ENCODE data around the gene TMC4. TPM values are rescaled to one million over a fixed set of nuclear protein-coding genes. Genes with fewer than 3 reads are reported as not detected.
A peak's percentile ranks its signal among the peaks of the same experiment; 100 is the strongest.
"Not testable (repeated sequence)": the region's sequence is repeated elsewhere in the genome, so short reads cannot be mapped to it uniquely, and the experiment has no call there.

TMC4 gene
- polyA plus RNA-seq, 3 donors, result 1.5 to 2.5 (median 2.1) TPM

DNA sequence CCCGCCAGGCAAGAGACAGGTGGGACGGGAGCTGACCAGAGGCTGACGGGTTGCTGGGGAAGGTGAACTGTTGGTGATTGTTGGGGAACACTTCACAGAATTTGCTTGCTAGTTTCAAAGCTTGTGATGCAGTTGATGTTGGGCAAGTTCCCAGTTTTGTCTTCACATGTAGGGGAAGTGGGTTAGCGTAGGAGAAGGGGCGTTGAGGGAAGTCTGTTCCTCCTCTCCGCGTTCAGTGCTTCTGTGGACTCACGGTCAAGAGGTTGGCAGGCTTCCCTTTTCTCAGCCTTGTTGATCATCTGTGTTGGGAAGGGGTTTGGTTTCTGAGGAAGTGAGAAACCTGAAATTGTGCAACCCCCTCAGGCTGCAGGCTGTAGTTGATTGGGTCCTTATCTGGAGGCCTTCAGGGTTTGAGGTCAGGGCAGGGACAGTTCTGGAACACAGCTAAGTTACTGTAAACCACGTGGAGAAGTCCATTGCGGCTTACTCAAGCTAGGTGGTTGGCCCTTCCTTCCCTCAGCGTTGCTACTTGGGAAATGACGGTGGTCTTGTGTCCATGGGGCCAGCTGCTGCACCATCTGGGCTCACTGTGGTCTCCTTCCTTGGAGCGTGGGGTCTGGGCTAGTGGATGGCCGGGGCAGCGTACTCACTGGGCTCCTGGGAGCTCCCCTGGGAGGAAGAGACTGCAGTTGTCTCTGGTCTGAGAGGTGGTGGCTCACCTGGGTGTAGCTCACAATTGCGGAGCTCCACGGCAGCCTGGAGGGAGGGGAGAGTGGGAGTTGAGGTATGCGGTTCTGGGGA, 35.2 kb upstream of the TMC4 start:
- H3K79me2 ChIP-seq (ENCODE audit: insufficient read depth, low read length), result peaks cover 83% of the 10 kb centered on the region

GRCh38 chr19:54207676-54207982, 34.7 kb upstream of the TMC4 start:
- TF ChIP-seq CTCF (IDR thresholded peaks at IDR 0.05), result no peak
- H2AFZ ChIP-seq (ENCODE audit: insufficient read depth, low read depth, low read length, poor library complexity, severe bottlenecking), result no peak overlapping the region

More for the DNA sequence above, 35.2 kb upstream of the TMC4 start:
- peak overlapping the region; percentile 99 to 100 (median 100) for H3K27ac Mint-ChIP-seq
- peak overlapping the region; percentile 97 to 100 for H3K27ac ChIP-seq (ENCODE audit: low read depth in 1 of 2, low read length in 2 of 2)
- H3K9me3 ChIP-seq (replicated peaks in 1 of 2; ENCODE audit: control insufficient read depth in 1 of 2, insufficient read depth in 1 of 2, low read length in 2 of 2), result no peaks in the 10 kb centered on the region
- WGBS (ENCODE audit: insufficient coverage), result 1% methylated on average over 11 of the region's 18 CpGs
- peaks cover 0 to 11% (median 2%) of the 10 kb centered on the region in 3 donors for H3K27me3 Mint-ChIP-seq (ENCODE audit: low read depth in 3 of 3)
- H4K20me1 ChIP-seq (ENCODE audit: insufficient read depth, low read length), result peaks cover 33% of the 10 kb centered on the region
- no peaks in the 10 kb centered on the region for H3K27me3 ChIP-seq (ENCODE audit: control insufficient read depth in 2 of 2, insufficient read depth in 2 of 2, low read length in 2 of 2)
- peak overlapping the region; percentile 81 for H3K9ac ChIP-seq (ENCODE audit: insufficient read depth, low read length, poor library complexity, severe bottlenecking)
- no peak for TF ChIP-seq CTCF (IDR thresholded peaks at IDR 0.05)
- H3K36me3 ChIP-seq (replicated peaks in 1 of 2; ENCODE audit: control insufficient read depth in 1 of 2, insufficient read depth in 2 of 2, low read length in 2 of 2), result peaks cover 44 to 45% of the 10 kb centered on the region in 2 donors
- H2AFZ ChIP-seq (ENCODE audit: insufficient read depth, low read depth, low read length, poor library complexity, severe bottlenecking), result no peak overlapping the region
- peak overlapping the region; percentile 100 for H3K4me3 Mint-ChIP-seq
- H3K36me3 Mint-ChIP-seq, result peaks cover 69 to 76% of the 10 kb centered on the region in 2 donors
- peaks cover 92% of the 10 kb centered on the region for H3K4me1 Mint-ChIP-seq
- H3K9me3 Mint-ChIP-seq, result peaks cover 0 to 4% (median 0%) of the 10 kb centered on the region in 7 donors
- intact Hi-C loops (cut with micrococcal nuclease), result loop anchor here (2.0 to 5.0 kb wide), 2 partner anchors 23 to 164 kb away; no protein-coding TSS in a partner anchor
- DNase-seq, result peak; percentile 100
- H3K4me3 ChIP-seq (replicated peaks in 1 of 3; ENCODE audit: low read depth in 2 of 3, low read length in 3 of 3), result peak overlapping the region; percentile 2 to 99 (median 26)
- peak overlapping the region; percentile 99 for H3K4me2 ChIP-seq (replicated peaks; ENCODE audit: extremely low read depth, low read length, poor library complexity, severe bottlenecking)
- H3K4me1 ChIP-seq (ENCODE audit: control insufficient read depth in 1 of 2, insufficient read depth in 2 of 2, low read length in 2 of 2), result peaks cover 85 to 92% of the 10 kb centered on the region in 2 donors

GRCh38 chr19:54207193-54207592, 34.2 kb upstream of the TMC4 start:
- peak overlapping the region; percentile 100 for H3K4me3 Mint-ChIP-seq
- WGBS (ENCODE audit: insufficient coverage), result 0% methylated on average over 1 of the region's 23 CpGs
- H3K4me2 ChIP-seq (replicated peaks; ENCODE audit: extremely low read depth, low read length, poor library complexity, severe bottlenecking), result peak overlapping the region; percentile 99
- H3K4me1 ChIP-seq (ENCODE audit: control insufficient read depth in 1 of 2, insufficient read depth in 2 of 2, low read length in 2 of 2), result peaks cover 95 to 97% of the 10 kb centered on the region in 2 donors
- H3K36me3 ChIP-seq (replicated peaks in 1 of 2; ENCODE audit: control insufficient read depth in 1 of 2, insufficient read depth in 2 of 2, low read length in 2 of 2), result peaks cover 54 to 55% of the 10 kb centered on the region in 2 donors
- H3K27me3 Mint-ChIP-seq (ENCODE audit: low read depth in 3 of 3); H3K9me3 ChIP-seq (replicated peaks in 1 of 2; ENCODE audit: control insufficient read depth in 1 of 2, insufficient read depth in 1 of 2, low read length in 2 of 2); H3K27me3 ChIP-seq (ENCODE audit: control insufficient read depth in 2 of 2, insufficient read depth in 2 of 2, low read length in 2 of 2); H3K9me3 Mint-ChIP-seq; H2AFZ ChIP-seq (ENCODE audit: insufficient read depth, low read depth, low read length, poor library complexity, severe bottlenecking): not testable (repeated sequence)
- peak overlapping the region; percentile 99 to 100 (median 100) for H3K27ac Mint-ChIP-seq
- peaks cover 74 to 78% of the 10 kb centered on the region in 2 donors for H3K36me3 Mint-ChIP-seq
- peaks cover 43% of the 10 kb centered on the region for H4K20me1 ChIP-seq (ENCODE audit: insufficient read depth, low read length)
- H3K9ac ChIP-seq (ENCODE audit: insufficient read depth, low read length, poor library complexity, severe bottlenecking), result peak overlapping the region; percentile 80
- H3K4me1 Mint-ChIP-seq, result peaks cover 96% of the 10 kb centered on the region
- H3K4me3 ChIP-seq (replicated peaks in 1 of 3; ENCODE audit: low read depth in 2 of 3, low read length in 3 of 3), result peak overlapping the region; percentile 26 to 99 (median 30)
- H3K79me2 ChIP-seq (ENCODE audit: insufficient read depth, low read length), result peaks cover 83% of the 10 kb centered on the region
- DNase-seq, result peak in 1 of 3 donors; percentile 15
- intact Hi-C loops (cut with micrococcal nuclease), result loop anchor here in 1 of 2 donors (5.0 kb wide), 1 partner anchor 165 kb away; no protein-coding TSS in a partner anchor
- peak overlapping the region; percentile 97 to 100 for H3K27ac ChIP-seq (ENCODE audit: low read depth in 1 of 2, low read length in 2 of 2)

More at GRCh38 chr19:54207676-54207982, 34.7 kb upstream of the TMC4 start:
- peaks cover 0 to 4% (median 0%) of the 10 kb centered on the region in 7 donors for H3K9me3 Mint-ChIP-seq
- intact Hi-C loops (cut with micrococcal nuclease), result loop anchor here in 1 of 2 donors (5.0 kb wide), 1 partner anchor 165 kb away; no protein-coding TSS in a partner anchor
- Histone ChIP-seq H3K27me3 (ENCODE audit: control insufficient read depth in 2 of 2, insufficient read depth in 2 of 2, low read length in 2 of 2) (no peaks in the 10 kb centered on the region), H3K9ac (ENCODE audit: insufficient read depth, low read length, poor library complexity, severe bottlenecking) (peak overlapping the region; percentile 80), H3K9me3 (replicated peaks in 1 of 2; ENCODE audit: control insufficient read depth in 1 of 2, insufficient read depth in 1 of 2, low read length in 2 of 2) (no peaks in the 10 kb centered on the region), H3K27ac (ENCODE audit: low read depth in 1 of 2, low read length in 2 of 2) (peak overlapping the region; percentile 97 to 100), H4K20me1 (ENCODE audit: insufficient read depth, low read length) (peaks cover 38% of the 10 kb centered on the region), H3K4me2 (replicated peaks; ENCODE audit: extremely low read depth, low read length, poor library complexity, severe bottlenecking) (peak overlapping the region; percentile 99), H3K4me1 (ENCODE audit: control insufficient read depth in 1 of 2, insufficient read depth in 2 of 2, low read length in 2 of 2) (peaks cover 91 to 97% of the 10 kb centered on the region in 2 donors), H3K36me3 (replicated peaks in 1 of 2; ENCODE audit: control insufficient read depth in 1 of 2, insufficient read depth in 2 of 2, low read length in 2 of 2) (peaks cover 49 to 51% of the 10 kb centered on the region in 2 donors), H3K79me2 (ENCODE audit: insufficient read depth, low read length) (peaks cover 83% of the 10 kb centered on the region), H3K4me3 (replicated peaks in 1 of 3; ENCODE audit: low read depth in 2 of 3, low read length in 3 of 3) (peak overlapping the region; percentile 2 to 99 (median 26))
- peaks cover 92% of the 10 kb centered on the region for H3K4me1 Mint-ChIP-seq
- no peak for DNase-seq
- peaks cover 70 to 78% of the 10 kb centered on the region in 2 donors for H3K36me3 Mint-ChIP-seq
- H3K27ac Mint-ChIP-seq, result peak overlapping the region; percentile 99 to 100 (median 100)
- WGBS (ENCODE audit: insufficient coverage), result 0% methylated on average over 5 of the region's 5 CpGs
- peaks cover 0 to 9% (median 2%) of the 10 kb centered on the region in 3 donors for H3K27me3 Mint-ChIP-seq (ENCODE audit: low read depth in 3 of 3)
- peak overlapping the region; percentile 100 for H3K4me3 Mint-ChIP-seq

All from CD14-positive monocyte (primary cell).